ENCODE measurements around the gene FRMPD2. TPM values are rescaled to one million over a fixed set of nuclear protein-coding genes. Genes with fewer than 3 reads are reported as not detected.
"Not testable (repeated sequence)": the region's sequence is repeated elsewhere in the genome, so short reads cannot be mapped to it uniquely, and the experiment has no call there.

FRMPD2 gene
- total and polyA plus RNA-seq, 2 donors (not counting 3 experiments of a cell fraction or from before 2014, with no cell fraction given) = 0.42 TPM; not detected in 1

DNA sequence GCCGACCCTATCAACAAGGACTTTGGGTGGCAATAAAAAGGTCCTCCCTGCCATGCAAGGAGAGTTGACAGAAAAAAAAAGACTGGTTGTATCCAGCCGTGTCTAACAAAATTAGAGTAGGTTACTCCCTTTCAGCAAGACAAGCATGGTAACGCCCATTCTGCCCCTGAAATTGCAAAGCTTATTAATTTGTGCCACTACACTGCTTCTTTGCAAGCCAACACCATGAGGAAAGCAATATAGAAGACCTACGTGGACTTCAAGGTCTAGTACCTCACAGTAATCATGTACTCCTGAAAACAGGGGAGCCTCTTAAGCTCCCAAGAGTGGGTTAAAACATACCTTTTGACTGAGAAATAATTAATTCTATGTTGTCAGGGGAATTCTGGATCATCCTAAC is 90.3 kb downstream of the FRMPD2 start:
- Histone ChIP-seq H3K27ac (ENCODE audit: insufficient read depth, low read depth, low read length) (no peak overlapping the region), H3K27me3 (ENCODE audit: control insufficient read depth in 2 of 2, insufficient read depth in 2 of 2, low read length in 2 of 2) (peaks cover 0 to 3% of the 10 kb centered on the region in 2 experiments), H3K4me1 (ENCODE audit: control insufficient read depth, extremely low read depth, insufficient read depth, low read length) (no peaks in the 10 kb centered on the region), H3K4me2 (ENCODE audit: insufficient read depth, low read length) (no peak overlapping the region), H3K9me3 (replicated peaks; ENCODE audit: control insufficient read depth, insufficient read depth, low read length) (no peaks in the 10 kb centered on the region), H3K36me3 (ENCODE audit: control insufficient read depth in 2 of 2, extremely low read depth in 1 of 2, insufficient read depth in 2 of 2, low read length in 2 of 2) (no peaks in the 10 kb centered on the region), H2AFZ (ENCODE audit: low read depth, low read length) (no peak overlapping the region), H3K9me1 (replicated peaks; ENCODE audit: control insufficient read depth, extremely low read depth, insufficient read depth, low read length) (no peaks in the 10 kb centered on the region), H3K79me2 (ENCODE audit: control insufficient read depth, insufficient read depth, low read length) (no peaks in the 10 kb centered on the region), H4K20me1 (replicated peaks; ENCODE audit: control insufficient read depth, extremely low read depth, insufficient read depth, low read length) (no peaks in the 10 kb centered on the region), H3K4me3 (replicated peaks in 1 of 3; ENCODE audit: insufficient read depth in 1 of 3, low read depth in 1 of 3, low read length in 3 of 3) (no peak overlapping the region), H3K9ac (replicated peaks; ENCODE audit: extremely low read depth, insufficient read depth, low read length) (no peak overlapping the region)
- CTCF ChIA-PET = no interaction called here
- no peak for TF ChIP-seq POLR2A (IDR thresholded peaks at IDR 0.05; ENCODE audit: low read depth, low read length)
- TF ChIP-seq, protein P1, sequence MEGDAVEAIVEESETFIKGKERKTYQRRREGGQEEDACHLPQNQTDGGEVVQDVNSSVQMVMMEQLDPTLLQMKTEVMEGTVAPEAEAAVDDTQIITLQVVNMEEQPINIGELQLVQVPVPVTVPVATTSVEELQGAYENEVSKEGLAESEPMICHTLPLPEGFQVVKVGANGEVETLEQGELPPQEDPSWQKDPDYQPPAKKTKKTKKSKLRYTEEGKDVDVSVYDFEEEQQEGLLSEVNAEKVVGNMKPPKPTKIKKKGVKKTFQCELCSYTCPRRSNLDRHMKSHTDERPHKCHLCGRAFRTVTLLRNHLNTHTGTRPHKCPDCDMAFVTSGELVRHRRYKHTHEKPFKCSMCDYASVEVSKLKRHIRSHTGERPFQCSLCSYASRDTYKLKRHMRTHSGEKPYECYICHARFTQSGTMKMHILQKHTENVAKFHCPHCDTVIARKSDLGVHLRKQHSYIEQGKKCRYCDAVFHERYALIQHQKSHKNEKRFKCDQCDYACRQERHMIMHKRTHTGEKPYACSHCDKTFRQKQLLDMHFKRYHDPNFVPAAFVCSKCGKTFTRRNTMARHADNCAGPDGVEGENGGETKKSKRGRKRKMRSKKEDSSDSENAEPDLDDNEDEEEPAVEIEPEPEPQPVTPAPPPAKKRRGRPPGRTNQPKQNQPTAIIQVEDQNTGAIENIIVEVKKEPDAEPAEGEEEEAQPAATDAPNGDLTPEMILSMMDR (IDR thresholded peaks at IDR 0.05; ENCODE audit: extremely low read depth in 1 of 2, insufficient read depth in 1 of 2, low read depth in 1 of 2, low read length in 2 of 2) = no peak
- no peak for TF ChIP-seq MYC (IDR thresholded peaks at IDR 0.05; ENCODE audit: low read depth, low read length)
- TF ChIP-seq POLR2AphosphoS5 (IDR thresholded peaks at IDR 0.05; ENCODE audit: insufficient read depth, low read depth, low read length) = no peak
- no peak for TF ChIP-seq JUN (IDR thresholded peaks at IDR 0.05; ENCODE audit: borderline replicate concordance, insufficient read depth, insufficient read length, low read depth)
- TF ChIP-seq EZH2 (IDR thresholded peaks at IDR 0.05; ENCODE audit: borderline replicate concordance, low read depth, low read length, severe bottlenecking) = no peak
- no peak for TF ChIP-seq FOS (IDR thresholded peaks at IDR 0.05; ENCODE audit: borderline replicate concordance, insufficient read depth, low read length)
- TF ChIP-seq GATA2 (IDR thresholded peaks at IDR 0.05; ENCODE audit: insufficient read depth, insufficient read length, low read depth, low read length) = no peak
- TF ChIP-seq, protein P2, sequence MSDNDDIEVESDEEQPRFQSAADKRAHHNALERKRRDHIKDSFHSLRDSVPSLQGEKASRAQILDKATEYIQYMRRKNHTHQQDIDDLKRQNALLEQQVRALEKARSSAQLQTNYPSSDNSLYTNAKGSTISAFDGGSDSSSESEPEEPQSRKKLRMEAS (IDR thresholded peaks at IDR 0.05; ENCODE audit: insufficient read depth, insufficient read length) = no peak
- dilution Hi-C loops (cut with MboI; ENCODE audit: extremely low pct_ligation_motif_present, low sequenced_read_pairs) (no loop called here), intact Hi-C loops (cut with micrococcal nuclease) (no loop called here)
- POLR2A ChIA-PET = no interaction called here
- no TSS peak for BruUV-seq (replicated peaks)
- no peak for FAIRE-seq
- no peak for DNase-seq (ENCODE audit: low read depth, low spot score)

DNA sequence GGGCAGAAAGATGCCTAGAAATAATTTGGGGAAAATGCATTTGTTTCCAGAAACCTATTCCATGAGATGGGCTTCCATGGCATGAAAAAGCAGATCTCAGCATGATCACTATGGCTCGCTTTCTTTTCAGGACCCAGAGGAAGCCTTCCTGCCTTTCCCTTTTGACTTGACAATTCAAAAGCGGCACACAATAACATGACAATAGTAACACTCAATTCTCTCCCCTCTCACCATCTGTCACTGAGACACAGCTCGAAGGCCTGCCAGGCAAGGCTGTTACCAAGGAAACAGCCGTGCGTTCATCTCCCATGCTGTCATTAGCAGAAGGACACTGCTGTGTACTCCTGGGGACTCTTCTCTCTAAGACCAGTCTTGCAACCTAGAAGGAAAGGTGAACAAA is 101.8 kb downstream of the FRMPD2 start:
- dilution Hi-C loops (cut with MboI; ENCODE audit: extremely low pct_ligation_motif_present, low sequenced_read_pairs); CTCF ChIA-PET; H3K9me1 ChIP-seq (replicated peaks; ENCODE audit: control insufficient read depth, extremely low read depth, insufficient read depth, low read length); BruUV-seq (replicated peaks); H2AFZ ChIP-seq (ENCODE audit: low read depth, low read length); H3K36me3 ChIP-seq (ENCODE audit: control insufficient read depth in 2 of 2, extremely low read depth in 1 of 2, insufficient read depth in 2 of 2, low read length in 2 of 2); DNase-seq (ENCODE audit: low read depth, low spot score); H3K4me2 ChIP-seq (ENCODE audit: insufficient read depth, low read length); H3K79me2 ChIP-seq (ENCODE audit: control insufficient read depth, insufficient read depth, low read length); H4K20me1 ChIP-seq (replicated peaks; ENCODE audit: control insufficient read depth, extremely low read depth, insufficient read depth, low read length); H3K4me1 ChIP-seq (ENCODE audit: control insufficient read depth, extremely low read depth, insufficient read depth, low read length); H3K9me3 ChIP-seq (replicated peaks; ENCODE audit: control insufficient read depth, insufficient read depth, low read length); H3K27ac ChIP-seq (ENCODE audit: insufficient read depth, low read depth, low read length); POLR2A ChIA-PET; H3K4me3 ChIP-seq (replicated peaks in 1 of 3; ENCODE audit: insufficient read depth in 1 of 3, low read depth in 1 of 3, low read length in 3 of 3); H3K27me3 ChIP-seq (ENCODE audit: control insufficient read depth in 2 of 2, insufficient read depth in 2 of 2, low read length in 2 of 2); FAIRE-seq; H3K9ac ChIP-seq (replicated peaks; ENCODE audit: extremely low read depth, insufficient read depth, low read length); intact Hi-C loops (cut with micrococcal nuclease): not testable (repeated sequence)

DNA sequence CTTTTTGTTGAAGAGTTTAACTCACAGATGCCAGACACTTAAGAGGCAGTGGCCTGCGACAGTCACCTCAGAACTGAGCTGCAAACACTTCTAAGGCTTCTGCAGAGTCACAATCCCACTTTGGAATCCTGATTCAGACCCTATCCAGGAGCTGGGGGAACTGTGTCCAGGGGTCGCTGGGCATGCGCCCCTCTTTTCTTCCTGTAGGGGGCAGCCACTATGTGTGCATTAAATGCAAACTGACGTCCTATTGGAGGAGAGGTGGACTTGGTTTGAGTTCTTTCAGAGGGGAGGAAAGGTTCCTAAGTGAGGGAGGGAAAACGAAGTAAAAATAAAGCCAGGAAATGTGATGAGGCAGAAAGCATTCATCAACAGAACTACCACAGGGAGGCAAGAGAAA is 113.8 kb downstream of the FRMPD2 start:
- FAIRE-seq, POLR2A ChIA-PET: not testable (repeated sequence)

More for the DNA sequence above, 113.8 kb downstream of the FRMPD2 start:
- H3K9ac ChIP-seq (replicated peaks; ENCODE audit: extremely low read depth, insufficient read depth, low read length); H3K9me3 ChIP-seq (replicated peaks; ENCODE audit: control insufficient read depth, insufficient read depth, low read length); H3K27me3 ChIP-seq (ENCODE audit: control insufficient read depth in 2 of 2, insufficient read depth in 2 of 2, low read length in 2 of 2); H3K36me3 ChIP-seq (ENCODE audit: control insufficient read depth in 2 of 2, extremely low read depth in 1 of 2, insufficient read depth in 2 of 2, low read length in 2 of 2); H3K4me3 ChIP-seq (replicated peaks in 1 of 3; ENCODE audit: insufficient read depth in 1 of 3, low read depth in 1 of 3, low read length in 3 of 3); dilution Hi-C loops (cut with MboI; ENCODE audit: extremely low pct_ligation_motif_present, low sequenced_read_pairs); H3K4me2 ChIP-seq (ENCODE audit: insufficient read depth, low read length); H3K9me1 ChIP-seq (replicated peaks; ENCODE audit: control insufficient read depth, extremely low read depth, insufficient read depth, low read length); BruUV-seq (replicated peaks); CTCF ChIA-PET; H2AFZ ChIP-seq (ENCODE audit: low read depth, low read length); H3K79me2 ChIP-seq (ENCODE audit: control insufficient read depth, insufficient read depth, low read length); DNase-seq (ENCODE audit: low read depth, low spot score); H4K20me1 ChIP-seq (replicated peaks; ENCODE audit: control insufficient read depth, extremely low read depth, insufficient read depth, low read length); H3K4me1 ChIP-seq (ENCODE audit: control insufficient read depth, extremely low read depth, insufficient read depth, low read length); intact Hi-C loops (cut with micrococcal nuclease); H3K27ac ChIP-seq (ENCODE audit: insufficient read depth, low read depth, low read length): not testable (repeated sequence)

All from endothelial cell of umbilical vein (primary cell).